C1 segment of cervical spinal cord (tissue), 14 donors: ENCODE data around the gene GALNT13.
A peak's percentile ranks its signal among the peaks of the same experiment; 100 is the strongest.

ENCODE experiments used
- DNase-seq, 14 donors: peaks; one replicate each; lab custom pipeline; 2025; lab: John Stamatoyannopoulos, UW

The GALNT13 gene

GRCh38 chr2:153871231-153872221 lies at the start of gene GALNT13:
GALNT13 (plus strand) TSS chr2:153871922.
- peak in 13 of 14 donors; percentile 24 to 95 (median 80) for DNase-seq

GRCh38 chr2:153823880-153824279 lies 47.8 kb upstream of the GALNT13 start:
- no peak for DNase-seq

- DNase-seq, result no peak
Measured at GRCh38 chr2:153828335-153828734, 43.4 kb upstream of the GALNT13 start.

GRCh38 chr2:153834662-153835061 lies 37.1 kb upstream of the GALNT13 start:
- DNase-seq, result no peak

GRCh38 chr2:153858250-153858649 lies 13.5 kb upstream of the GALNT13 start:
- DNase-seq, result no peak

- DNase-seq, result no peak
Measured at GRCh38 chr2:153864022-153864421, 7.7 kb upstream of the GALNT13 start.

- no peak for DNase-seq
Measured at GRCh38 chr2:153866595-153866994, 5.1 kb upstream of the GALNT13 start.

- peak in 2 of 14 donors; percentile 7 to 65 for DNase-seq
Measured at GRCh38 chr2:153870308-153870707, 1.4 kb upstream of the GALNT13 start.

GRCh38 chr2:153872311-153873051 lies 759 bp downstream of the GALNT13 start:
- DNase-seq, result peak in 4 of 14 donors; percentile 11 to 48 (median 24)

GRCh38 chr2:153873052-153874048 lies 1.6 kb downstream of the GALNT13 start:
- peak in 6 of 14 donors; percentile 4 to 79 (median 18) for DNase-seq

- peak in 1 of 14 donors; percentile 24 for DNase-seq
Measured at GRCh38 chr2:153875801-153876466, 4.2 kb downstream of the GALNT13 start.

GRCh38 chr2:153880926-153881325 lies 9.2 kb downstream of the GALNT13 start:
- peak in 1 of 14 donors; percentile 93 for DNase-seq

GRCh38 chr2:153886833-153887232 lies 15.1 kb downstream of the GALNT13 start:
- no peak for DNase-seq

GRCh38 chr2:153890576-153890975 lies 18.9 kb downstream of the GALNT13 start:
- DNase-seq, result peak in 1 of 14 donors; percentile 46

GRCh38 chr2:153891051-153891450 lies 19.3 kb downstream of the GALNT13 start:
- peak in 1 of 14 donors; percentile 46 for DNase-seq

- no peak for DNase-seq
Measured at GRCh38 chr2:153912798-153913396, 41.2 kb downstream of the GALNT13 start.

GRCh38 chr2:153917570-153917969 lies 45.8 kb downstream of the GALNT13 start:
- peak in 1 of 14 donors; percentile 29 for DNase-seq

GRCh38 chr2:153935511-153935910 lies 63.8 kb downstream of the GALNT13 start:
- peak in 1 of 14 donors; percentile 87 for DNase-seq

GRCh38 chr2:153939124-153939796 lies 67.5 kb downstream of the GALNT13 start:
- DNase-seq, result no peak
